ENCODE results near the gene PDCD11.

DNA sequence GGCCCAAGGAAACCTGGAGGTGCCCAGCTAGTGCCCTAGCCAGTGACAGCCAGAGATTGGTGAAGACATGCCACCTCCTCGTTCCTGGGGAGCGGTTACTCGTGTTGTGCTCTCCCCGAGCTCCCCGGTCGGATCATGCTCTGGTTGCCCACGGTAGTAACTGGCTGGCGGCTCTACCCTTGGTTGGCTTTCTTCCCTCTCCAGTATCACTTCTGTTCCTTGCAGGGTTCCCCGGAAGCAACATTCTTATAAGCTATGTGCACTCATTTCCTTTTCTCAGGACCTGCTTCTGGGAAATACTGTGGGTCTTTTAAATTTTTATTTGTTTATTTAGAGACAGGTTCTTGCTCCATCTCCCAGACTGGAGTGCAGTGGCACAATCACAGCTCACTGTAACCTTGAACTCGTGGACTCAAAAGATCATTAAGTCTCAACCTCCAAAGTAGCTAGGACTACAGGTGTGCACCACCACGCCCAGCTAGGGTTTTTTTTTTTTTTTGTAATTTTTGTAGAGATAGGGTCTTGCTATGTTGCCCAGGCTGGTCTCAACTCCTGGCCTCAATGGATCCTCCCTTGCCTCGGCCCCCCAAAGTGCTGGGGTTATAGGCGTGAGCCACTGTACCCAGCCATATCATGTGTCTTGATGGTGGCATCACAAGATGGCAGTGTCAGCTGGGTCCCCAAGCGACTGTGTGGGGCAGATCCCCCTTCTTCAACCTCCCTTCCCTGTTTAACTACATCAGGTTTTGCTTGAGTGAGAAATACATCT, 69.2 kb downstream of the PDCD11 start:
- TF ChIP-seq, protein P1, sequence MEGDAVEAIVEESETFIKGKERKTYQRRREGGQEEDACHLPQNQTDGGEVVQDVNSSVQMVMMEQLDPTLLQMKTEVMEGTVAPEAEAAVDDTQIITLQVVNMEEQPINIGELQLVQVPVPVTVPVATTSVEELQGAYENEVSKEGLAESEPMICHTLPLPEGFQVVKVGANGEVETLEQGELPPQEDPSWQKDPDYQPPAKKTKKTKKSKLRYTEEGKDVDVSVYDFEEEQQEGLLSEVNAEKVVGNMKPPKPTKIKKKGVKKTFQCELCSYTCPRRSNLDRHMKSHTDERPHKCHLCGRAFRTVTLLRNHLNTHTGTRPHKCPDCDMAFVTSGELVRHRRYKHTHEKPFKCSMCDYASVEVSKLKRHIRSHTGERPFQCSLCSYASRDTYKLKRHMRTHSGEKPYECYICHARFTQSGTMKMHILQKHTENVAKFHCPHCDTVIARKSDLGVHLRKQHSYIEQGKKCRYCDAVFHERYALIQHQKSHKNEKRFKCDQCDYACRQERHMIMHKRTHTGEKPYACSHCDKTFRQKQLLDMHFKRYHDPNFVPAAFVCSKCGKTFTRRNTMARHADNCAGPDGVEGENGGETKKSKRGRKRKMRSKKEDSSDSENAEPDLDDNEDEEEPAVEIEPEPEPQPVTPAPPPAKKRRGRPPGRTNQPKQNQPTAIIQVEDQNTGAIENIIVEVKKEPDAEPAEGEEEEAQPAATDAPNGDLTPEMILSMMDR (IDR thresholded peaks at IDR 0.05; ENCODE audit: insufficient read depth, low read depth, low read length) = no peak
- no peak for TF ChIP-seq EZH2 (IDR thresholded peaks at IDR 0.05; ENCODE audit: insufficient read depth, low read length)

Data from astrocyte (in vitro differentiated cells and primary cell).